NCI-H69 (cell line): Measurements from ENCODE around the gene ZBTB7C.

Experiments
- DNase-seq: peaks from one replicate; lab custom pipeline; 2025; lab: John Stamatoyannopoulos, UW

Gene ZBTB7C

DNA sequence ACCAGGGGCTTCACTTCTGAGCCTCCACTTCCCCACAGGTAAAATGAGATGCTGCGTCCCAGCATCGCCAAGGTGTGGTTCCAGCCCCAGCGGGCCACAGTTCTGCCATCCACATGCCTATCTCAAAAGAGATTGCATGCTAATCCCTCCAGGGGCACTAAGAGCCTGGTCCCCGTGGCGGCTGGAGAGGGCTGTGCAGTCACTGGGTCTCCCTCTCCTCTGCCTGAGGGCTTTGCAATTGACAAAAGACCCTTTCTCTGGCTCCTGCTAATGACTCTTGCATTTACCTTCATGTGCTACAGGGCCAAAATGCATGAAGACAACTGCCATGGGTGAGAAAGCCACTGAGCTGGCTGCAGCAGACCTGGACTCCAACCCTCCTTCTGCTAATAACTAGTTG, 18.5 kb downstream of the ZBTB7C start:
- DNase-seq: peak; percentile 33

DNA sequence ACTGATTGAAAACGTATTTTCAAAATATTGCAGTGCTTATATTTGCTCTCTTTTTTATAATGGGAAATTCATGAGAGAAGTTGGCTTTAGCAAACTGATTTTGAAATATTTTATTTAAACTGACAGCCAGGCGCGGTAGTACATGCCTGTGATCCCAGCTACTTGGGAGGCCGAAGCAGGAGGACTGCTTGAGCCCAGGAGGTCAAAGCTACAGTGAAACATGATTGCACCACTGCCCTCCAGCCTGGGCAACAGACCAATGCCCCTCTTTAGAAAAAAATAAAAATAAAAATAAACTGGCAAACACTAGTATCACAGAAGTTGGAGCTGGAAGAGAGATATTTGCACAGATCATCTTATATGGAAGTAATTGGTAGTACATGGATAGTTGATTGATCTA, 20.7 kb downstream of the ZBTB7C start:
- no peak for DNase-seq

DNA sequence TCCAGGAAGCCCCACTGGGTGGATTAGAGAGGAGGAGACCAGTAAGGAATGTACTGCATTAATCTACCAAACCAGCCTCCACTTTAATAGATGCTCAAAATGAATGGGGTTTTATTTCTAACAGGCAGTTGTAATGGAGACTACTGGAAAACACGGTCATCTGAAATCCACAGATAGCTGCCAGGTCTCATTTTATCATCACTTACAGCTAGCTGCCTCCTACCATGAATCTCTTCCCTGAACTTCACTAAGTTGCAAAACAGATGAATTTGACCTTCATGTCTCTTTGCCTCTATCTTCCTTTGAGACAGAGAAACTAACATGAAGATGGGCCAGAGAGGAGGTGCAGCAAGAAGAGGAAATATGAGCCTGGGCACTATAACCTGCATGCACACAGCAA, 21.9 kb downstream of the ZBTB7C start:
- no peak for DNase-seq

DNA sequence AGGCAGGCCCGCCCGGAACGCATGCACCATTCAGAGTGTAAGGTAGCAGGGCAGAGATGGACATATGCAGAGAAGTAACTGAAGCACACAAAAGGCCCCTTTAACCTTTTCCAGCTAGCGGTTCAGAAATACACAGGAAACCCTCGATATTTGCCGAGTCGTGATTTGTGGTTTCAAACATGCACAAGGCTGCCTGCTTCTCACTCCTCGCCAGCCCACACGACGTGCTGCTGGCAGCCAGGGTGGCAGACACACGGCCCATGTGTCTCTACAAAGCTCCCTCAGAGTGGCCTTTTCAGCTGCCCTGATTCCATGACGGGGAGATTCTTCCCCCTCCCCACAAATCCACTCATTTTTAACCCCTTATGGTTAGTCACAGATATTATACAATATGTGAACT, 23.6 kb downstream of the ZBTB7C start:
- no peak for DNase-seq

DNA sequence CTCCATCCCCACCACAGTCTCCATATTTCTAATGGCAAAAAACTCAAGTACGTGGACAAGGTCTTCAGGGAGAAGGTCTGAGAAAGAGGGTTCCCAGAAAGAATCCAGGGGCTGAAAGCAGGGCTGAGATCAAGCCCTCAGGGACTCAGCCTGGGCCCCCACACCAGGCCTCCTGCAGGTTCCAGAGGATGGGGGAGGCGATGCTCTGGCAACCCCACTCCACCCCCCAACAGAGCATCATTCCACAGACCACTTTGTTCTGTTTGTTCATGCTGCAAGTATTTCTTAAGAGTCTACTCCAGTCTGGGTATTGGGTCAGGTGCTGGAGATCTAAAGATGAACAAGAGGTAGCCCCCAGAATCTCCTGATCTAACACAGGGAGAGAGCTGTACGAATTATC, 32.2 kb downstream of the ZBTB7C start:
- peak; percentile 47 for DNase-seq

DNA sequence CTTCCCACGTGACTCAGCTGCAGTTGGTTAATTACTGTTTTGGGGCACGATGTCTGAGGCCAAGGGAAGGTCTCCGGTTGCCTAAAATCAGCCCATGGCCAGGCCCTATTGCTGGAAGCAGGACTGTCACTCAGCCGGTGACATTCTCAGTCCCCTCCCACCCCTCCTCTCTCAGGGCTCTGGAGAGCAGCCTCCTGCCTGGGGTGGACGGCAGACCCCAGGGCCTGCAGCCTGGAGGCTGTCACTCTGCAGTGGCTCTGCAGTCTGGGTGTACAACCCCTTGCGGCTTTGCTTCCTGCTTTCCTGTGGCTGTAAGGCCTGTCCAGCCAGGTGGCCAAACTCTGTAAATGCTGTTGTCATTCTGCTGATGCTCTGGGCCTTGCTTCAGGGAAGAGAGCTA, 32.8 kb downstream of the ZBTB7C start:
- DNase-seq: peak; percentile 95

DNA sequence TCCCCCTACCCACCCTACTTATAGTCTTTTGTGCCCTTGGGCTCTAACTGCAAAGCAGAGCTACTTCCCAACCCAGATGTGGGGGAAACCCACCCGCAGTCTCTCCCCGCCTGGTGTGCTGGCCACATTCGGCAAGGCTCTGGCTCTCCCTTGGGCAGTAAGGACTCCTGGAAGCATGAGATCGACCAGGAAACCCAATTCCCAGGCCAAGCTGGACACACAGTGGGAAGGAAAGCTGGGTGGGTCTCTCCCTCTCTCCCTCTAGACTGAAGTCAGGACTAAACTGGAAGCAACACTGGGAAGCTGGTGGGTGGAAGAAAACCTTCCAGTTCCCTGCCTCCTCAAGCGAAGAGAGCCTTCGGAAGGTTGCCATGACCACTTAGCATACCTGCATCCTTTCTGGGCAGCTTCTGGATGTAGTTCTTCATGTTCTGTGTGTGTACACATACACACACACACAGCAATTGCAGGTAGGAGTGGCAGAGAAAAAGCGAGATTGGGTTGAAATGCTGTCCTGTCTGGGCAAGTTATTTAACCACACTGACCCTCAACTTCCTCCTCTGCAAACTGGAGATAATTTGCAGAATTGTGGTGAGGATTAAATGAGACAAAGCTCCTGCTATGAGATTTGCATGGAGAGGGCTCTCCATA, 33.9 kb downstream of the ZBTB7C start:
- DNase-seq: peak; percentile 40

DNA sequence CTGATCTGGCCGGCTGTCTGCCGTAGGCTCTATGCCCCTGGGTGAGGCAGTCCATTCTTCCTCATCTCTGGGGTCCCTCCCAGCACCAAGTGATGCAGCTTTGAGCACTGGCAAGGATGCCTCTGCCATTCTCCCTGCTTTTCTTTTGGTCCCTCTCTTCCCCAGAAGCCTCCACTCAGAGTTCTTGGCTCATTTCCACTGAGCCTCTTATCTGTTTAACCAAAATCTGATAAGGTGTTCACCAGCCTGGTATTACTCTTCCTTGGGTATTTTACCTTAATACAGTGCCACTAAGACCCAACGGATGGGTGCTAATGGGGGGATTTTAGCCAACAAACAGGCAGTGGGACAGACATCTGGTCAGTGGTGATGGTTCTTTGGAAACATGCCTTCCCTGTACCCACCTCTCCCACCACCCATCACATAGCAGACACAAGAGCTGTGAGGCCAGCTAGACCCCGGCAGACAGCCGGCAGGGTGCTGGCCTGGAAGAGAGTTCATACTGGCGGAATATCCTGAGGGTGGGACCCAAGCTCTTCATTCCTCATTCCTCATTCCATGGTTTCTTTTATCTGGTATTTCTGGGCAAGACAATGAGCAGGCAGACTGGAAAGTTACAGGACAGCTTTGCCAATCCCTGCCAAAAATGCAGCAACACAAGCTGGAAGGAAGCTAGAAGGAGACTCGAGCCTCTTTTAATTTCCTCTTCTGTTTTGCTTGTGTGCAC, 34.6 kb downstream of the ZBTB7C start:
- DNase-seq: no peak

DNA sequence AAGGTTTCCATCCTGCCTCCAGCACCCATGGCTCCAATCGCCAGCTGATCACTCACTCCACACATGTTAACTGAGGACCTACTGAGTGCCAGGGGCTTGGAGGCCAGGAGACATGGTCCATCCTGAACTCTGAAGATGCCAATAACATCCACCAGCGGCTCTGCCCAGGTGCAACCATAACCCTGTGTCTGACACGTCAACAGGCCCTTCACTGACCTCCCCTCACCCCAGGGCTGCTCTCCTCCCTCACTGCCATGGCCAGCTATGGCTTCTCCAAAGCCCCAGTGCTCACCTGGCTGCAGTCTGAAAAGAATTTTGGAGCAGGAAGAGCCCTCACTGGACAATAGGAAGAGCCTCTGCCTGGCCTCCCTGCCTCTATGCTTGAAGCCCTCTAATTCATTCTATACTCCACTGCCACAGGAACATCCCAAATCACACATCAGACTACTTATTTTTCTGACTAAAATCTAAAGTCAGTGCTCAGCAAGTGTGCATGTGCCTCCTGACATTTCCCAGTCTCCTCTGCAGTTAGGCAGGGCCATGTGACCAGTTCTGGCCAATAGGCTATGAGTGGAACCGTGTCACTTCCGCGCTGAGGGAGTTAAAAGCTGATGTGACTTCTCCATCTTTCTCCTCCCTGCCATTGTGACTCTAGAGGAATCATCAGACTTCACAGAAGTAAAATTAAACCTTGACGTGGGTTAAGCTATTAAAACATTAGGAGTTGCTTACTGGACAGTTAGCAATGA, 37.2 kb downstream of the ZBTB7C start:
- no peak for DNase-seq

DNA sequence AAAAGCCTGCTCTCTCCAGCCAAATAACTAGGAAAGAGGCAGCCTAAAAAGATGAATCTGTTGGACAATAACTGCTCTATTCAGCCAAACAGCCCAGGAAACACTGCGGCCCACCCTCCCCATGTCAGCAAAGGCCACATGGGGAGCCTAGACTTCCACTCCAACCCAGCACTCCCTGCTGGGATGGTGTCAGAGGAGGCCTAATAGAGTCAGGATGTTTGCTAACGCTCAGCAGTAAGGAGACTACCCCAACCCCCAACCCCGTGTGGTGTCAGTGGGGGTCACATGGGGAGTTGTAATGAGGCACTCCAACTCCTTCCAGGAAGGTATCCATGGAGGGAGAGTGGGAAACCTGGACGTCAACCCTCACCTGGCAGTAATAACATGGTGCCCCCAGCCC, 41.6 kb downstream of the ZBTB7C start:
- peak; percentile 94 for DNase-seq

DNA sequence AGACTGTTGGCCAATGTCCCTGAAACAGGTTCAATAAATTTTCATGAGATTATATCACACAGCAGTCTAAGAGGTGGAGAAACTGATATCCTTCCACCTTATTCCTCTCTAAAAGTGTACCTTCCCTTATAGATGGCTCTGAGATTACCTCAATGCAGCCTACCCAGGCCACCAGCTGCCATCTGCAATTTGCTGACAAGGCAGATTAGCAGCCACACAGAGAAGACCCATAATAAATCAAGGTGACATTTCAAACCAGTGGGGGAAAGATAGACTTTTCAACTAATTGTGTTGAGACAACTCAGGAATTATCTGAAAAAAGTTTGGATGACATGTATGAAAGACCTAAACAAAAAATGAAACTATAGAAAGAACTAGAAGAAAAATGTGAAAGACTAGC, 43.2 kb downstream of the ZBTB7C start:
- DNase-seq: peak; percentile 25

DNA sequence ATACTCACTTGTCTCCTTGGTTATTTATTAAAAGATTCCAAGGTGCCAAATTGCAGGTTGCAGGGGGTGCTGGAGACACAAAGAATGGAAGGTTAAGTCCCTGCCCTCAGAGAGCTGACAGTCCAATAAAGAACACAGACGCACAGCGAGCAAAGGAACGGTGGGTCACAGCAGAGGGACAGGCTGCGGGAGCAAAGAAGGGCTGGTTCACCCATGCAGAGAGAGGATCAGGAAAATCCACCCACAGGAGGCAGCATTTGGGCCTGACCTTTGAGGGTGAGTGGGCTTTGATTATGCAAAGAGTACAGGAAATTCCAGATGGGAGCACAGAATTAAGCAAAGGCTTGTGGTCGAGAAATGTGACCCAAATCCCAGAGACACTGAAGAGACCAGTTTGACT, 45.0 kb downstream of the ZBTB7C start:
- no peak for DNase-seq

DNA sequence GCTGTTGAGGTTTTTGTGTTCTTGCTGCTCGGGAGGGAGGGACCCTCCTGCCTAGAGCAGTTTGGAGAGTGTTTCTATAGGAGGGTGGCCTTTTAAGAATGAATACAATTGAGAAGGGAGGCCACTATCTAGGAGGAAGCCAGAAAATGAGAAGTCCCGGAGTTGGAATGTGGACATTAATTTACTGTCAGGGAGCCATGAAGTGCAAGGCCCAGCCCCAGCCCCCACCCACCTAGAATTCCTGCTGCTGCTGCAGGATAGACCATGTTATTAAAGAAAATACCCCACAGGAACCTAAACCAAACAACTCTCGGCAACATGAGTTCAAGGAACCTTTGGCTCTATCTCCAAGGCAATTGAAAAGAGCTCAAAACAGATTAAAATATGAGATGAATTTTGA, 46.0 kb downstream of the ZBTB7C start:
- DNase-seq: peak; percentile 31

DNA sequence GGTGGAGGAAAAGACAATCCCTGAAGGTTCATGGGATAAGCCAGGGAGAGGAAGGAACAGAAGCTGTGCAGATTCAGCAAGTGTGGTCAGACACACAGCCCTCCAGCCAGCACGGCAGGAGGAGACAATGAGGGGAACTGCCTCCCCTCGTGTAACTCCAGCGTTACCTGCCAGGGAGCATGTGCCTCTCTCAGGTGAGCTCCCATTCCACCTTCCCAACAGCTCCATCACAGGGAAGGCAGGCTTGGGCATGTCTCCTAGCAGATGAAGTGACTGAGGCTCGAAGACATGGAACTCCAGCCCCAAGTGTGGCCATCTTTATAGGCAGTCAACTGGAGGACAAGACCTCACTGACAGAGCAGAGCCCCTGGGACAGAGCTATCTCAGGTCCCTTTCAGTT, 47.4 kb downstream of the ZBTB7C start:
- no peak for DNase-seq

DNA sequence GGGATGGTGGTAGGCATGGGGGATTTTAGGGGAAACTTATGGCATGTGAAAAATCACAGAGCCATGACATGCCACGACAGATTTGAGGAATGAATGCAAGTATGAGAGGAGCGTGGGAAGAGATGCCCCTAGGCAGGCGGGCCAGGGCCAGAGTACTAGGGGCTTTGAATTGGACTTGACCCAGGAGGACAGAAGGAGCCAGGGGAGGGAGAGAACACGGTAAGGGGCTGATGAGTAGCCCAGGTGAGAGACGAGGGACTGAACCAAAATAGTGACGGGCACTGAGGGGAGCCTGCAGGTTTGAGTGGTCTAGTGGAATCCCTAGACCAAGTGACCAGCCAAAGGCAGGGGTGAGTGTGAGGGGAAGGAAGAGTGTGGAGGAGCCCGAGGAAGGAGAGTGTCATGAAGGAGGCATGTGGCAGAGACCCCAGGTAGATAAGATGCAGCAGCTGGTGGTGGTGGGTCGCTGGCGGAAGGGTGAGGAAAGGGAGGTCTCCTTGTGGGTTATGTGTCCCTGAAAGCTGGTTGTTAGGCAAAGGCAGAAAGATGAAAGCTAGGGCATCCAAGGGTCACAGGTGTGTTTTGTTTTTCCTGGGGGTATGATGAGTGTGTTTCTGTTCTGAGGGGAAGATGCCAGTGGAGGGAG, 48.7 kb downstream of the ZBTB7C start:
- DNase-seq: no peak

DNA sequence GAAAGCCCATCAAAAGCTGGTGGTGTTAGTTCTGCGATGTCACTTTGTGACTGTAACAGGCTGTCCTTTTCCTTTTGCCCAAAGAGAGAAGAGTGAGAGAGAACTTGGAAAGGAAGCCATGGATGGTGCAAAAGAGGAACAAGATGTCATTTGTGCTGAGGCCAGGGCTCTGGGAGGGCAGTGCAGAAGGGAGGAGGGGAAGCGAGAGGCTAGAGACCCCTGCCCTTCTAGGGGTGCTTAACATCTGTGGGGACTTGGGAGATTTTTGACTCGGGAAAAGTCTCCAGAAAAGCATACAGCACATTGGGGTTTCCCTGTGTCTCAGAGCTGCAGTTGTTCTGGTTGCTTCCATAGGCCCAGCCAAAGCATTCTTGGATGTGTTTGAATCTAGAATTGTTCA, 49.6 kb downstream of the ZBTB7C start:
- no peak for DNase-seq

DNA sequence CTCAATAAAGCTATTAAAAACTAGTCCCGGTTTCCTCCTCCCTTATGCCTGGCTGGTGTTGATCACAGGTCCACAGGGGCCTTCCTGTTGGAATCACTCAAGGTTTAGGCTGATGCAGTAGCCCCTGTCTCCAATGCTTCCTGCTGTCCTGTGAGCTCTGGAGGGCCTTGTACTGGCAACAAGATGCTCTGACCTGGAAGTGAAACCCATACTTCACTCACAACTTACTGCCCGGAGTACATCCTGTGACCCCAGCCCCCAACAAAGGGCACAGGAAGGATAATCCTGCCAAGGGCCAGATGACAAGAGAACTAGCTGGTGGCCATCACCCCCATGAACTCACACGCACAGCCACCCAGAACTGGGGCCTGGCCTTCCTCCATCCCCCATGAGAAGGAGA, 50.3 kb downstream of the ZBTB7C start:
- DNase-seq: no peak

DNA sequence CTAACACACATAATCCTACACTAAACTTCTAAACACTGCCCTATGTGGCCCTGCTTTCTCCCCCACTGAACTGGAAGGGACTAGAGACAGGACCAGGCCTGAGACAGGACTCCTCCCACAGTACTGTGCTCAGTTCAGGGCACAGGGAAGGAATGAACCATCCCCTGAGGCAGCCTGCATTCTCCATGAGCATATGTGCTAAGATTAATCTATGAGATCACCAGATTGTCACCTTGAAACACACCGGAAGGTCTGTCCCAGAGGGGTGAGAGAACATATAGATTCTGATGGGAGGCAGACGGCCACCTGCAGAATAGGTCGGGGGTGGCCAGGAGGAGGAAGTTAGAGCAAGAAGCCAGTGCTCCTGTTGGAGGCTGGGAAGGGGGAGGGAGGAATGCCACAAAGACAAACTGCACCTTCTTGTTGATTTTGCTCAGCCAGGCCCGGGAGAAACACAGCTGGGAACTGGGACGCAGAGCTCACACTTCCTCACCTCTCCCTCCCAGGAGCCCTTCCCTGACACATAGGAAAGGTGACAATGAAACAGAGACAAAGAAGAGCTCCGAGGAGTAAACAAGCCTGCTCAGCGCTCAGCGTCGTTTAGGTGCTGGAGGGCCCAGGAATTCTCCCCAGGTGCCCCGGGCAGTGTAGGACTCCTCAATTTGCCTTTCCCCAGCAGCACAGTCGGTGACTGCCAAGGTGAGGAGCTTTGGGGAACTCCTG, 52.1 kb downstream of the ZBTB7C start:
- DNase-seq: peak; percentile 97

DNA sequence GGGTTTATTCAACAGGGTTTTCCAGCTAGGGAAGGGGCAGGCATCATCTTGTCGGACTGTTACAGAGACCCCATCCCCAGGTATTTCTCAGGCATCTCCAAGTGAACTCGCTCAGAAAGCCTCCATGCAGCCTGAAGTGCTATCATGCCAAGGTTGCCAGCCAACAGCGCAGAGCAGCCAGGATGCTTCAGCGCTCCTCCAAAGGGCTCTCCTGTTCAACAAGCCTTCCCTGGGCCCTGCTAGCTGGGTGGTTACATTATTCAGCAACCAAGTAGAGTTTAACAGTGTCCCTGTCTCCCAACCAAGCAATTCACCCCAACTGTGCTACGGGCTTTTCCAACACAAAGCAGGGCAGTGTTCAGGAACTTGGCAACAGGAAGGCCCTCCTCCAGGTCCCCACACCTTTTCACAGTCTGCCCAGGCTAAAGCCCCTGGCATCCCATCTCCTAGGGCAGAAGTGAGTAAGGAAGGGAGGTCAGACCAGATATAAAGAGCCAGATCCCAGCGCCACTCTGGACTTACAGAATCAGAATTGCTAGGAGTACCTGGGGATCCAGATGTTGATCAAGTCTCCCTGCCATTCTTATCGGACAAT, 52.9 kb downstream of the ZBTB7C start:
- DNase-seq: no peak

DNA sequence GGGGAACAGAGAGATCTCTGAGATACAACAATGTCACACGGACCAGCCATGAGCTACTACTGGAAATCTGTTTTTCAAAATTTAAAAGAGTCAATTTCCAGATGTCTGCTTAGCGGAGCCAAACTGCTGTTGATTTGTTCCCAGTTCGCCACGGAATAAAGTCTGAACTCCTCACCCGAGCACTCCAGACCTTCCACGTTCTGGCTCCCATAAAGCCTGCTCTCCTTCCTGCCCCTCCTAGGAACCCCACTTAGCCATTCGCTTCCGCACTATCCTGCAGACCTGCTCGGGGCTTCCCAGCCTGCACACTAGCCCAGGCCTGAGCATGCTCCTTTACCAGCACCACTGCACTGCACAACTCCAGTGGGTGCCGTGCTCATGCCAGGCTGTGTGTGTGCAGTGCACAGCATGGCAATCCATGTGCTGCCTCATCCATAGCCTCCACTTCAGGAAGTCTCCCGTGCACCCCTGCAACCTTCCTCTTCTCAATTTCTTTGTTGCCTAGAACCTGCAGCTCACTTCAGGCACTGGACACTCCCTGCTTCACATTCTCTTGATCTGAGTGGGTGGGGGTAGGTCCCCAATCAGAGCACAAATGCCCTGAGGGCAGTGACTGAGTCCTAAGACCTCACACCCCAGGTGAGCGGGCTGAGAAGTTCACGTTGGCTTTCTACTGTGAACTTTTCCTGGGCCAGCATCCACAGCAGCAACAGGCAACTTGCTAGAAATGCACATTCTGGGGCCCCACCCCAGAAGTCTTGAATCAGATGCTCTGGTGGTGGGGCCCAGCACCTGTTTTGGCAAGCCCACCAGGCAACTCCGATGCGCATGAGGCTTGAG, 53.7 kb downstream of the ZBTB7C start:
- DNase-seq: no peak
